VCaP (cell line): Measurements from ENCODE around the gene RXRG.

ENCODE experiments used
- H3K27ac ChIP-seq: fragments of 450-650 bp; 2 replicates; pipeline ENCODE4 v1.5.1; 2017
- CTCF ChIP-seq: fragments of 450-650 bp; conservative IDR thresholded peaks from 2 replicates; pipeline ENCODE4 v1.5.1; 2017; ENCODE audit warnings: mild to moderate bottlenecking, moderate library complexity

RXRG gene

GRCh38 chr1:165444897-165445370 is at the start of gene RXRG:
RXRG (minus strand) TSS chr1:165445126; CDS start chr1:165444893, 233 bp downstream.
- no peak within 1 kb of the TSS for H3K27ac ChIP-seq
- no peak for TF ChIP-seq CTCF

- no peak overlapping the region for H3K27ac ChIP-seq
- no peak for TF ChIP-seq CTCF
Observed at GRCh38 chr1:165492845-165493373, 48.0 kb upstream of the RXRG start.

GRCh38 chr1:165490175-165490574 is 45.2 kb upstream of the RXRG start:
- H3K27ac ChIP-seq = no peak overlapping the region
- TF ChIP-seq CTCF = no peak

GRCh38 chr1:165487921-165488320 is 43.0 kb upstream of the RXRG start:
- no peak for TF ChIP-seq CTCF
- H3K27ac ChIP-seq = no peak overlapping the region

GRCh38 chr1:165486663-165487062 is 41.7 kb upstream of the RXRG start:
- no peak for TF ChIP-seq CTCF

GRCh38 chr1:165485716-165486115 is 40.8 kb upstream of the RXRG start:
- no peak for TF ChIP-seq CTCF
- no peak overlapping the region for H3K27ac ChIP-seq

More at GRCh38 chr1:165486663-165487062, 41.7 kb upstream of the RXRG start:
- no peak overlapping the region for H3K27ac ChIP-seq

- no peak overlapping the region for H3K27ac ChIP-seq
- TF ChIP-seq CTCF = no peak
Observed at GRCh38 chr1:165484532-165484931, 39.6 kb upstream of the RXRG start.
